Measurements from ENCODE around the gene GABARAPL2.

GRCh38 chr16:75578725-75579124 lies 12.5 kb downstream of the GABARAPL2 start:
- TF ChIP-seq, protein P1, sequence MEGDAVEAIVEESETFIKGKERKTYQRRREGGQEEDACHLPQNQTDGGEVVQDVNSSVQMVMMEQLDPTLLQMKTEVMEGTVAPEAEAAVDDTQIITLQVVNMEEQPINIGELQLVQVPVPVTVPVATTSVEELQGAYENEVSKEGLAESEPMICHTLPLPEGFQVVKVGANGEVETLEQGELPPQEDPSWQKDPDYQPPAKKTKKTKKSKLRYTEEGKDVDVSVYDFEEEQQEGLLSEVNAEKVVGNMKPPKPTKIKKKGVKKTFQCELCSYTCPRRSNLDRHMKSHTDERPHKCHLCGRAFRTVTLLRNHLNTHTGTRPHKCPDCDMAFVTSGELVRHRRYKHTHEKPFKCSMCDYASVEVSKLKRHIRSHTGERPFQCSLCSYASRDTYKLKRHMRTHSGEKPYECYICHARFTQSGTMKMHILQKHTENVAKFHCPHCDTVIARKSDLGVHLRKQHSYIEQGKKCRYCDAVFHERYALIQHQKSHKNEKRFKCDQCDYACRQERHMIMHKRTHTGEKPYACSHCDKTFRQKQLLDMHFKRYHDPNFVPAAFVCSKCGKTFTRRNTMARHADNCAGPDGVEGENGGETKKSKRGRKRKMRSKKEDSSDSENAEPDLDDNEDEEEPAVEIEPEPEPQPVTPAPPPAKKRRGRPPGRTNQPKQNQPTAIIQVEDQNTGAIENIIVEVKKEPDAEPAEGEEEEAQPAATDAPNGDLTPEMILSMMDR (IDR thresholded peaks at IDR 0.05; ENCODE audit: insufficient read depth, low read length, poor library complexity, severe bottlenecking) = no peak
- no peak for TF ChIP-seq EZH2phosphoT487 (conservative IDR thresholded peaks at IDR 0.05; ENCODE audit: low read length)
